Type B pancreatic cell (in vitro differentiated cells): ENCODE data around the gene CGNL1. TPM values are rescaled to one million over a fixed set of nuclear protein-coding genes. Genes with fewer than 3 reads are reported as not detected.

ENCODE experiments used
- DNase-seq: peaks from one replicate; pipeline ENCODE4 v3.0.0; 2021; ENCODE audit warnings: mixed read lengths; ENCODE audit not compliant: unreplicated experiment; ENCODE audit errors: extremely low spot score
- H3K27ac Mint-ChIP-seq: 2 replicates; pipeline ENCODE4 v1.8.0; 2021; ENCODE audit warnings: mild to moderate bottlenecking, mixed read lengths
- H3K27me3 Mint-ChIP-seq: 2 replicates; pipeline ENCODE4 v1.8.0; 2021; ENCODE audit warnings: mixed read lengths
- H3K36me3 Mint-ChIP-seq: 2 replicates; pipeline ENCODE4 v1.8.0; 2021; ENCODE audit warnings: mixed read lengths
- H3K4me1 Mint-ChIP-seq: one replicate; pipeline ENCODE4 v1.8.0; 2021; ENCODE audit warnings: mixed read lengths; ENCODE audit not compliant: unreplicated experiment
- H3K4me3 Mint-ChIP-seq: 2 replicates; pipeline ENCODE4 v1.8.0; 2021; ENCODE audit warnings: mild to moderate bottlenecking, mixed read lengths
- H3K9me3 Mint-ChIP-seq: 2 replicates; pipeline ENCODE4 v1.8.0; 2021; ENCODE audit warnings: mixed read lengths
- CTCF ChIP-seq: fragments of 200-600 bp; sonication (generic); conservative IDR thresholded peaks from 2 replicates; pipeline ENCODE4 v1.5.0; 2021; ENCODE audit warnings: antibody characterized with exemption, mild to moderate bottlenecking
- total RNA-seq: library from RNA; stranded (reverse); gene quantifications from 2 replicates; pipeline ENCODE4 v1.2.1, GENCODE V29; 2021; ENCODE audit warnings: low replicate concordance

CGNL1 gene
- total RNA-seq, 1 donor from 2014 or later, result 11.8 TPM

- no peak for DNase-seq
- no peaks in the 10 kb centered on the region for H3K27me3 Mint-ChIP-seq
- no peaks in the 10 kb centered on the region for H3K9me3 Mint-ChIP-seq
- H3K4me3 Mint-ChIP-seq, result no peak overlapping the region
- no peak for TF ChIP-seq CTCF
- peaks cover 19% of the 10 kb centered on the region for H3K4me1 Mint-ChIP-seq
- H3K27ac Mint-ChIP-seq, result no peak overlapping the region
- no peaks in the 10 kb centered on the region for H3K36me3 Mint-ChIP-seq
These were observed 32.8 kb upstream of the CGNL1 start for GRCh38 chr15:57343498-57343897.

GRCh38 chr15:57344282-57344681 is 32.0 kb upstream of the CGNL1 start:
- Mint-ChIP-seq H3K4me3 (no peak overlapping the region), H3K9me3 (no peaks in the 10 kb centered on the region), H3K4me1 (peaks cover 19% of the 10 kb centered on the region), H3K27me3 (no peaks in the 10 kb centered on the region), H3K27ac (no peak overlapping the region), H3K36me3 (no peaks in the 10 kb centered on the region)
- no peak for TF ChIP-seq CTCF
- DNase-seq, result no peak

GRCh38 chr15:57345584-57345983 is 30.7 kb upstream of the CGNL1 start:
- no peak for DNase-seq
- no peaks in the 10 kb centered on the region for H3K36me3 Mint-ChIP-seq
- no peak for TF ChIP-seq CTCF

GRCh38 chr15:57348081-57348480 is 28.2 kb upstream of the CGNL1 start:
- DNase-seq, result no peak
- no peak overlapping the region for H3K4me3 Mint-ChIP-seq
- H3K9me3 Mint-ChIP-seq, result no peaks in the 10 kb centered on the region
- TF ChIP-seq CTCF, result no peak
- no peak overlapping the region for H3K27ac Mint-ChIP-seq
- peaks cover 4% of the 10 kb centered on the region for H3K4me1 Mint-ChIP-seq
- no peaks in the 10 kb centered on the region for H3K36me3 Mint-ChIP-seq
- H3K27me3 Mint-ChIP-seq, result no peaks in the 10 kb centered on the region

More at GRCh38 chr15:57345584-57345983, 30.7 kb upstream of the CGNL1 start:
- H3K27ac Mint-ChIP-seq, result no peak overlapping the region
- no peaks in the 10 kb centered on the region for H3K9me3 Mint-ChIP-seq
- H3K27me3 Mint-ChIP-seq, result no peaks in the 10 kb centered on the region
- H3K4me3 Mint-ChIP-seq, result no peak overlapping the region
- H3K4me1 Mint-ChIP-seq, result peaks cover 17% of the 10 kb centered on the region

GRCh38 chr15:57352535-57353316 is 23.6 kb upstream of the CGNL1 start:
- TF ChIP-seq CTCF, result no peak
- Mint-ChIP-seq H3K27me3 (no peaks in the 10 kb centered on the region), H3K4me3 (no peak overlapping the region), H3K27ac (no peak overlapping the region), H3K36me3 (no peaks in the 10 kb centered on the region), H3K4me1 (peaks cover 16% of the 10 kb centered on the region), H3K9me3 (no peaks in the 10 kb centered on the region)
- DNase-seq, result no peak
